ENCODE results near the gene MED8. TPM values are rescaled to one million over a fixed set of nuclear protein-coding genes. Genes with fewer than 3 reads are reported as not detected.

Gene MED8
- total and polyA plus RNA-seq, 2 experiments from 2014 or later: 16.6 to 25.7 TPM

GRCh38 chr1:43358746-43359693 lies 30.6 kb downstream of the MED8 start, which contains the start of gene CDC20:
Gene CDC20 (plus strand): TSS chr1:43358981. CDS start chr1:43359216, 235 bp downstream.
- Histone ChIP-seq H4K20me1 (replicated peaks; ENCODE audit: insufficient read depth) (peaks cover 30% of the 10 kb centered on the region), H3K27me3 (ENCODE audit: insufficient read depth) (no peaks in the 10 kb centered on the region), H3K27ac (ENCODE audit: low read depth) (peak within 1 kb of the TSS; percentile 99), H3K4me2 (peak within 1 kb of the TSS; percentile 92), H3K36me3 (ENCODE audit: insufficient read depth) (peaks cover 31% of the 10 kb centered on the region), H3K9me2 (ENCODE audit: insufficient read depth) (no peaks in the 10 kb centered on the region), H3F3A (replicated peaks; ENCODE audit: low read depth) (peaks cover 30% of the 10 kb centered on the region), H3K4me1 (ENCODE audit: insufficient read depth) (peaks cover 19% of the 10 kb centered on the region), H3K79me2 (replicated peaks; ENCODE audit: insufficient read depth) (peaks cover 37% of the 10 kb centered on the region), H3K4me3 (peak within 1 kb of the TSS; percentile 91), H2AFZ (peak within 1 kb of the TSS; percentile 88)
- H3K27me3 Mint-ChIP-seq (ENCODE audit: insufficient read depth, low read depth, poor library complexity): peaks cover 22% of the 10 kb centered on the region
- peaks cover 27% of the 10 kb centered on the region for H3K4me1 Mint-ChIP-seq
- H3K4me3 Mint-ChIP-seq: peak within 1 kb of the TSS; percentile 95
- no peaks in the 10 kb centered on the region; the same call in 2 of the 3 replicates for H3K9me3 Mint-ChIP-seq
- peak within 1 kb of the TSS; percentile 99 for H3K27ac Mint-ChIP-seq
- H3K36me3 Mint-ChIP-seq (ENCODE audit: low read depth): peaks cover 50% of the 10 kb centered on the region
- DNase-seq (ENCODE audit: low spot score): peak; percentile 100
- TF ChIP-seq POLR2AphosphoS5 (IDR thresholded peaks at IDR 0.05; ENCODE audit: low read depth) (peak; percentile 98), ETS1 (IDR thresholded peaks at IDR 0.05) (peak; percentile 32; the same call in 1 of the 2 replicates), STAT1 (IDR thresholded peaks at IDR 0.05; ENCODE audit: unreplicated experiment) (no peak)
- peak; percentile 93 for ATAC-seq

- H3K9me3 Mint-ChIP-seq: no peaks in the 10 kb centered on the region; the same call in 2 of the 3 replicates
- TF ChIP-seq CTCF (conservative IDR thresholded peaks at IDR 0.05; ENCODE audit: low read depth in 2 of 2) (peak; percentile 66 to 76), POLR2AphosphoS5 (IDR thresholded peaks at IDR 0.05; ENCODE audit: low read depth) (peak; percentile 76), ETS1 (IDR thresholded peaks at IDR 0.05) (no peak), ZNF114 (CRISPR knock-in tag; IDR thresholded peaks at IDR 0.05) (no peak), JUNB (IDR thresholded peaks at IDR 0.05; ENCODE audit: unreplicated experiment) (no peak), NANOG (IDR thresholded peaks at IDR 0.05; ENCODE audit: borderline replicate concordance) (no peak)
- TF ChIP-seq, protein P1, sequence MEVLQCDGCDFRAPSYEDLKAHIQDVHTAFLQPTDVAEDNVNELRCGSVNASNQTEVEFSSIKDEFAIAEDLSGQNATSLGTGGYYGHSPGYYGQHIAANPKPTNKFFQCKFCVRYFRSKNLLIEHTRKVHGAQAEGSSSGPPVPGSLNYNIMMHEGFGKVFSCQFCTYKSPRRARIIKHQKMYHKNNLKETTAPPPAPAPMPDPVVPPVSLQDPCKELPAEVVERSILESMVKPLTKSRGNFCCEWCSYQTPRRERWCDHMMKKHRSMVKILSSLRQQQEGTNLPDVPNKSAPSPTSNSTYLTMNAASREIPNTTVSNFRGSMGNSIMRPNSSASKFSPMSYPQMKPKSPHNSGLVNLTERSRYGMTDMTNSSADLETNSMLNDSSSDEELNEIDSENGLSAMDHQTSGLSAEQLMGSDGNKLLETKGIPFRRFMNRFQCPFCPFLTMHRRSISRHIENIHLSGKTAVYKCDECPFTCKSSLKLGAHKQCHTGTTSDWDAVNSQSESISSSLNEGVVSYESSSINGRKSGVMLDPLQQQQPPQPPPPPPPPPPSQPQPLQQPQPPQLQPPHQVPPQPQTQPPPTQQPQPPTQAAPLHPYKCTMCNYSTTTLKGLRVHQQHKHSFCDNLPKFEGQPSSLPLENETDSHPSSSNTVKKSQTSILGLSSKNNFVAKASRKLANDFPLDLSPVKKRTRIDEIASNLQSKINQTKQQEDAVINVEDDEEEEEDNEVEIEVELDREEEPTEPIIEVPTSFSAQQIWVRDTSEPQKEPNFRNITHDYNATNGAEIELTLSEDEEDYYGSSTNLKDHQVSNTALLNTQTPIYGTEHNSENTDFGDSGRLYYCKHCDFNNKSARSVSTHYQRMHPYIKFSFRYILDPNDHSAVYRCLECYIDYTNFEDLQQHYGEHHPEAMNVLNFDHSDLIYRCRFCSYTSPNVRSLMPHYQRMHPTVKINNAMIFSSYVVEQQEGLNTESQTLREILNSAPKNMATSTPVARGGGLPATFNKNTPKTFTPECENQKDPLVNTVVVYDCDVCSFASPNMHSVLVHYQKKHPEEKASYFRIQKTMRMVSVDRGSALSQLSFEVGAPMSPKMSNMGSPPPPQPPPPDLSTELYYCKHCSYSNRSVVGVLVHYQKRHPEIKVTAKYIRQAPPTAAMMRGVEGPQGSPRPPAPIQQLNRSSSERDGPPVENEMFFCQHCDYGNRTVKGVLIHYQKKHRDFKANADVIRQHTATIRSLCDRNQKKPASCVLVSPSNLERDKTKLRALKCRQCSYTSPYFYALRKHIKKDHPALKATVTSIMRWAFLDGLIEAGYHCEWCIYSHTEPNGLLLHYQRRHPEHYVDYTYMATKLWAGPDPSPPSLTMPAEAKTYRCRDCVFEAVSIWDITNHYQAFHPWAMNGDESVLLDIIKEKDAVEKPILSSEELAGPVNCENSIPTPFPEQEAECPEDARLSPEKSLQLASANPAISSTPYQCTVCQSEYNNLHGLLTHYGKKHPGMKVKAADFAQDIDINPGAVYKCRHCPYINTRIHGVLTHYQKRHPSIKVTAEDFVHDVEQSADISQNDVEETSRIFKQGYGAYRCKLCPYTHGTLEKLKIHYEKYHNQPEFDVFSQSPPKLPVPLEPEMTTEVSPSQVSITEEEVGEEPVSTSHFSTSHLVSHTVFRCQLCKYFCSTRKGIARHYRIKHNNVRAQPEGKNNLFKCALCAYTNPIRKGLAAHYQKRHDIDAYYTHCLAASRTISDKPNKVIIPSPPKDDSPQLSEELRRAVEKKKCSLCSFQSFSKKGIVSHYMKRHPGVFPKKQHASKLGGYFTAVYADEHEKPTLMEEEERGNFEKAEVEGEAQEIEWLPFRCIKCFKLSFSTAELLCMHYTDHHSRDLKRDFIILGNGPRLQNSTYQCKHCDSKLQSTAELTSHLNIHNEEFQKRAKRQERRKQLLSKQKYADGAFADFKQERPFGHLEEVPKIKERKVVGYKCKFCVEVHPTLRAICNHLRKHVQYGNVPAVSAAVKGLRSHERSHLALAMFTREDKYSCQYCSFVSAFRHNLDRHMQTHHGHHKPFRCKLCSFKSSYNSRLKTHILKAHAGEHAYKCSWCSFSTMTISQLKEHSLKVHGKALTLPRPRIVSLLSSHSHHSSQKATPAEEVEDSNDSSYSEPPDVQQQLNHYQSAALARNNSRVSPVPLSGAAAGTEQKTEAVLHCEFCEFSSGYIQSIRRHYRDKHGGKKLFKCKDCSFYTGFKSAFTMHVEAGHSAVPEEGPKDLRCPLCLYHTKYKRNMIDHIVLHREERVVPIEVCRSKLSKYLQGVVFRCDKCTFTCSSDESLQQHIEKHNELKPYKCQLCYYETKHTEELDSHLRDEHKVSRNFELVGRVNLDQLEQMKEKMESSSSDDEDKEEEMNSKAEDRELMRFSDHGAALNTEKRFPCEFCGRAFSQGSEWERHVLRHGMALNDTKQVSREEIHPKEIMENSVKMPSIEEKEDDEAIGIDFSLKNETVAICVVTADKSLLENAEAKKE (CRISPR knock-in tag; IDR thresholded peaks at IDR 0.05): no peak
Observed at GRCh38 chr1:43358121-43358745, 31.4 kb downstream of the MED8 start.

More at GRCh38 chr1:43358121-43358745, 31.4 kb downstream of the MED8 start:
- peak overlapping the region; percentile 88 for H2AFZ ChIP-seq
- peaks cover 31% of the 10 kb centered on the region for H3K36me3 ChIP-seq (ENCODE audit: insufficient read depth)
- ATAC-seq (peak; percentile 68), DNase-seq (ENCODE audit: low spot score) (peak; percentile 82)
- Mint-ChIP-seq H3K27me3 (ENCODE audit: insufficient read depth, low read depth, poor library complexity) (peaks cover 22% of the 10 kb centered on the region), H3K36me3 (ENCODE audit: low read depth) (peaks cover 44% of the 10 kb centered on the region), H3K27ac (peak overlapping the region; percentile 99), H3K4me1 (peaks cover 27% of the 10 kb centered on the region), H3K4me3 (peak overlapping the region; percentile 95)
- H4K20me1 ChIP-seq (replicated peaks; ENCODE audit: insufficient read depth): peaks cover 30% of the 10 kb centered on the region
- peak overlapping the region; percentile 91 for H3K4me3 ChIP-seq
- H3K27ac ChIP-seq (ENCODE audit: low read depth): peak overlapping the region; percentile 99
- peaks cover 19% of the 10 kb centered on the region for H3K4me1 ChIP-seq (ENCODE audit: insufficient read depth)
- H3K9me2 ChIP-seq (ENCODE audit: insufficient read depth): no peaks in the 10 kb centered on the region
- no peaks in the 10 kb centered on the region for H3K27me3 ChIP-seq (ENCODE audit: insufficient read depth)
- H3F3A ChIP-seq (replicated peaks; ENCODE audit: low read depth): peaks cover 24% of the 10 kb centered on the region
- H3K4me2 ChIP-seq: peak overlapping the region; percentile 90
- H3K79me2 ChIP-seq (replicated peaks; ENCODE audit: insufficient read depth): peaks cover 37% of the 10 kb centered on the region

Data from GM23338 (cell line).